Endodermal cell (in vitro differentiated cells): ENCODE data around the gene ACSL3. TPM values are rescaled to one million over a fixed set of nuclear protein-coding genes. Genes with fewer than 3 reads are reported as not detected.
A peak's percentile ranks its signal among the peaks of the same experiment; 100 is the strongest.

Experiments used
- DNase-seq: peaks from one replicate; pipeline ENCODE4 v3.0.0-alpha.2; 2017
- H3K27ac ChIP-seq: 2 replicates; pipeline ENCODE4 v1.5.1; 2013; ENCODE audit warnings: mild to moderate bottlenecking, low read depth, low read length, moderate library complexity
- H3K27me3 ChIP-seq: 2 replicates; pipeline ENCODE4 v1.6.1; 2013; ENCODE audit warnings: mild to moderate bottlenecking, low read length, moderate library complexity; ENCODE audit not compliant: insufficient read depth, control insufficient read depth, poor library complexity, severe bottlenecking
- H3K36me3 ChIP-seq: 2 replicates; pipeline ENCODE4 v1.7.0; 2013; ENCODE audit warnings: mild to moderate bottlenecking, low read length, moderate library complexity; ENCODE audit not compliant: control insufficient read depth, insufficient read depth
- H3K4me1 ChIP-seq: one replicate; pipeline ENCODE4 v1.7.0; 2013; ENCODE audit warnings: low read length; ENCODE audit not compliant: control insufficient read depth, insufficient read depth
- H3K4me3 ChIP-seq: 2 replicates; pipeline ENCODE4 v1.5.1; 2013; ENCODE audit warnings: mild to moderate bottlenecking, low read length, moderate library complexity
- H3K9ac ChIP-seq: 2 replicates; pipeline ENCODE4 v1.6.1; 2013; ENCODE audit warnings: mild to moderate bottlenecking, low read length, moderate library complexity; ENCODE audit not compliant: poor library complexity, severe bottlenecking; ENCODE audit errors: extremely low read depth
- H3K9me3 ChIP-seq: 2 replicates; pipeline ENCODE4 v1.6.1; 2013; ENCODE audit warnings: mild to moderate bottlenecking, low read length, moderate library complexity; ENCODE audit not compliant: control insufficient read depth
- H3K27ac Mint-ChIP-seq: 2 replicates; pipeline ENCODE4 v1.8.0; 2020; ENCODE audit warnings: mixed read lengths
- H3K27me3 Mint-ChIP-seq: 2 replicates; pipeline ENCODE4 v1.8.0; 2021; ENCODE audit warnings: mild to moderate bottlenecking, mixed read lengths; ENCODE audit not compliant: insufficient read depth
- H3K36me3 Mint-ChIP-seq: 2 replicates; pipeline ENCODE4 v1.8.0; 2020; ENCODE audit warnings: low read depth, mixed read lengths
- H3K4me1 Mint-ChIP-seq: 2 replicates; pipeline ENCODE4 v1.8.0; 2020; ENCODE audit warnings: mixed read lengths
- H3K4me3 Mint-ChIP-seq: 2 replicates; pipeline ENCODE4 v1.8.0; 2020; ENCODE audit warnings: mild to moderate bottlenecking, moderate library complexity, mixed read lengths
- H3K9me3 Mint-ChIP-seq: 2 replicates; pipeline ENCODE4 v1.8.0; 2020; ENCODE audit warnings: mild to moderate bottlenecking, mixed read lengths
- CTCF ChIP-seq: fragments of 200-600 bp; sonication (generic); conservative IDR thresholded peaks from 2 replicates; pipeline ENCODE4 v1.5.0; 2021; ENCODE audit warnings: antibody characterized with exemption, mild to moderate bottlenecking
- WGBS, 2 experiments: methylation state at CpG; one replicate each; pipeline versions ENCODE4 v1.1.5 to v1.1.7; 2013; ENCODE audit warnings: missing lambda C conversion rate in 2 of 2, mixed read lengths in 1 of 2; ENCODE audit not compliant: insufficient coverage in 1 of 2, insufficient read length in 1 of 2; 5-methylcytosine and 5-hydroxymethylcytosine counted together
- total RNA-seq, 2 donors: library from RNA; stranded (reverse); fragmentation: NEBNext Ultra II Directional in 1 of 2; extraction: Animal tissue kit (Norgen Biotek cat#: 25700) in 1 of 2; gene quantifications; 2 replicates in 1 of 2; 3 replicates in 1 of 2; pipeline ENCODE4 v1.2.1, GENCODE V29; 2021

Gene ACSL3
- total RNA-seq, 2 donors from 2014 or later, result 65.2 to 65.7 TPM

DNA sequence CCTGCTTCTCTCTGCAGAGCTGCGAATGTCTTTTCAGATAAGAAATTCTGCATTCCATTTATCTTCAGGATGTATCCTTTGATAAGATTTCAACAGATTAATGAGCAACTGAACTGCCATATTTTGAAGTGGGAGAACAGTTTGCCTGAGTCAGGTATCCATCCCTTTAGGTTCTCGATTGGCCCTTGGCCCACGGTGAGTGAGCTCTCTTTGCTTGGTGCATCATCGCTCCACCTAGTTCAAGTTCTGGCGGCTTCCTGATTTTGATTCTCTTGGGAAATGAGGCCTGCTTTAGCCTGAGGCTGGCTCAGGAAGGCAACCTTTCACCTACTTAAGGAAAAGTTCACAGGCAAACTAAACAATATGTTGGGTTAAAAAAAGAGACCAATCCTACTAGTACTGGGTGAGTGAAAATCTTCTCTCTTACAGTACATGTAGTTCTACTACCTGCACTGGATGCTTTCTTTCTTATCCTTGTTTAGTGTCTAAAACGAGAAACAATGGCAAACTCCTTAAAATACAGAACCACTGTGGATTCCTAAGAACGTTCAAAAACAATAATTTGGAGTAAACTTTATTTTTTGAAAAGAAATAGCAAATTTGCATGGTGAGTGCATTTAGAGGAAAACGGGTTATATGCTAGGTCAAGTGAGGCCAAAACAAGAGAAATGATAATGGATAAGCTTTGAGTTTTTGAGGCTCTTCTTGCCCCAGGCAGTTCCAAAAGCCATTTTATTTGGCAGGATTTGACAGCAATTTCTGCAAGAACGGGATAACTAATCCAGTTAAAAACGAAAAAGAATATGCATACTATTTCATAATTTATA is 837 bp upstream of the ACSL3 start:
- no peaks in the 10 kb centered on the region for H3K9me3 Mint-ChIP-seq
- H3K27me3 Mint-ChIP-seq, result peaks cover 9% of the 10 kb centered on the region
- H3K27ac Mint-ChIP-seq, result peak overlapping the region; percentile 27
- Histone ChIP-seq H3K9me3 (no peaks in the 10 kb centered on the region), H3K9ac (no peak overlapping the region), H3K27ac (peak overlapping the region; percentile 1), H3K36me3 (no peaks in the 10 kb centered on the region), H3K4me1 (peaks cover under 1% of the 10 kb centered on the region), H3K4me3 (peak overlapping the region; percentile 73), H3K27me3 (peaks cover 17% of the 10 kb centered on the region)
- DNase-seq, result peak; percentile 76
- H3K4me1 Mint-ChIP-seq, result peaks cover 8% of the 10 kb centered on the region
- H3K36me3 Mint-ChIP-seq, result no peaks in the 10 kb centered on the region
- 39 to 48% methylated on average over 5 to 10 of the region's 10 CpGs for WGBS, 2 experiments
- H3K4me3 Mint-ChIP-seq, result no peak overlapping the region
- TF ChIP-seq CTCF, result no peak

GRCh38 chr2:222861411-222862105 is 722 bp downstream of the ACSL3 start:
- 0 to 1% methylated on average over 6 to 42 of the region's 42 CpGs for WGBS, 2 experiments
- no peaks in the 10 kb centered on the region for H3K36me3 Mint-ChIP-seq
- peaks cover 15% of the 10 kb centered on the region for H3K4me1 Mint-ChIP-seq
- H3K4me3 ChIP-seq, result peak overlapping the region; percentile 87
- peaks cover 9% of the 10 kb centered on the region for H3K27me3 Mint-ChIP-seq
- peak overlapping the region; percentile 81 for H3K9ac ChIP-seq
- H3K36me3 ChIP-seq, result no peaks in the 10 kb centered on the region
- no peaks in the 10 kb centered on the region for H3K9me3 ChIP-seq
- H3K4me1 ChIP-seq, result no peaks in the 10 kb centered on the region
- H3K9me3 Mint-ChIP-seq, result no peaks in the 10 kb centered on the region
- no peak overlapping the region for H3K4me3 Mint-ChIP-seq
- peak overlapping the region; percentile 96 for H3K27ac Mint-ChIP-seq
- no peak for TF ChIP-seq CTCF
- no peak for DNase-seq
- peaks cover 15% of the 10 kb centered on the region for H3K27me3 ChIP-seq
- H3K27ac ChIP-seq, result peak overlapping the region; percentile 89

DNA sequence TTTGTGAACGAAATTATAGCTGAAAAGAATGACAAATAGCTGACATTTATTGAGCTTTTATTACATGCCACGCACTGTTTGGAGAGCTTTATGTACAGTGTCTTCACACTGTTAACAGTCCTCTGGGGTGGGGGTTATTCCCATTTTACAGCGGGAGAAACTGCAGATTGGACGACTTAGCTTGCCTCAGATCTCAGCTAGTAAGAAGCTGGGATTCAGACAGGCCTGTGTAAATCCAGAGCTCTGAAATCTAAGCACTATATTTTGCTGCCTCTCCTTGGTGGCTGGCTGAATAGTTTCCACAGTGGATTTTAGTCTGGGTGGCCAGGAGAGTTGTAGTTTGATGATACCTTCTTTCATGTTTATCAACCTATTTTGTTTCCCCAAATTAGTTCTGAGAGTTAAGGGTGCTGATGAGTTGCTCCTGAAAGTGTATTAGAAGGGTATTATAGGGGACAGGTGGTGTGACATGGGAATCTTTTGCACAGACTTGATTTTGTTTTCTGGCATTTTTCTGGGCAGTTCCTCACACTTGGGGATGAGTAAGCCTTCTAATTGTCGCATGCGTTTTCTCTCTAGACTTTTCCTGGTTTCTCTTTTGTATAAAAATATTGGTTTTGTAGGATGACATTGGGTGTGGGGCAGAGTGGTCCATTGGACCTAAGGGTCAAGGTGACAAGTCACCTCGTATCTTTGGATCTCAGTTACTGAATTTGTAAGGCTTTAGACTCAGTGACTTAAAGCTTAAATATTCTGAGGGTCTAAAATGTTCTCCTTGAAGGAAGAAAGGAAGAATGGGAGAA is 1.5 kb downstream of the ACSL3 start:
- H3K27me3 Mint-ChIP-seq, result peaks cover 2% of the 10 kb centered on the region
- H3K27ac Mint-ChIP-seq, result peak overlapping the region; percentile 96
- H3K4me1 Mint-ChIP-seq, result peaks cover 15% of the 10 kb centered on the region
- no peaks in the 10 kb centered on the region for H3K9me3 Mint-ChIP-seq
- Histone ChIP-seq H3K9me3 (no peaks in the 10 kb centered on the region), H3K4me3 (peak overlapping the region; percentile 87), H3K36me3 (no peaks in the 10 kb centered on the region), H3K27ac (no peak overlapping the region), H3K27me3 (peaks cover 7% of the 10 kb centered on the region), H3K4me1 (no peaks in the 10 kb centered on the region), H3K9ac (peak overlapping the region; percentile 81)
- no peak overlapping the region for H3K4me3 Mint-ChIP-seq
- DNase-seq, result no peak
- no peak for TF ChIP-seq CTCF
- 21 to 27% methylated on average over 4 to 7 of the region's 7 CpGs for WGBS, 2 experiments
- no peaks in the 10 kb centered on the region for H3K36me3 Mint-ChIP-seq
